Measurements from ENCODE around the gene CHAF1B. TPM values are rescaled to one million over a fixed set of nuclear protein-coding genes. Genes with fewer than 3 reads are reported as not detected.
"Not testable (repeated sequence)": the region's sequence is repeated elsewhere in the genome, so short reads cannot be mapped to it uniquely, and the experiment has no call there.

Gene CHAF1B
- total RNA-seq (2022) = 16.4 and 18.7 TPM in 2 replicates
- percentile 65 among the genes with signal in this experiment for Bru-seq, nascent RNA
- BruChase-seq, experiment 1, labeled RNA remaining after a 2-hour chase = percentile 68 among the genes with signal in this experiment
- BruChase-seq, experiment 2, labeled RNA remaining after a 6-hour chase = percentile 71 among the genes with signal in this experiment
- long read RNA-seq, full-length matches to known transcripts = 45 of 68 reads
- long read RNA-seq, partial matches to known transcripts = 7 of 68 reads
- long read RNA-seq, other reads (novel, unspliced or antisense) = 16 of 68 reads

GRCh38 chr21:36385233-36386030 is at the start of gene CHAF1B:
Gene CHAF1B, plus strand, starts transcription at chr21:36385392. Its CDS starts 745 bp downstream, at chr21:36386137.
- Histone ChIP-seq H3K4me1 (peaks cover 4% of the 10 kb centered on the region; the same call in 1 of the 2 replicates), H3K9me3 (no peaks in the 10 kb centered on the region), H3K27me3 (replicated peaks; ENCODE audit: control insufficient read depth, insufficient read depth, low read length) (no peaks in the 10 kb centered on the region), H3K36me3 (ENCODE audit: control insufficient read depth, insufficient read depth, low read length) (no peaks in the 10 kb centered on the region), H3K4me3 (ENCODE audit: low read depth, low read length) (peak within 1 kb of the TSS; percentile 52)
- H3K4me1 Mint-ChIP-seq (ENCODE audit: low read depth, unreplicated experiment) = peaks cover 4% of the 10 kb centered on the region
- no peak for TF ChIP-seq CTCF (IDR thresholded peaks at IDR 0.05; ENCODE audit: insufficient read depth in 1 of 2, low read depth in 1 of 2, low read length in 1 of 2, severe bottlenecking in 1 of 2, unreplicated experiment in 1 of 2)
- H3K27me3 Mint-ChIP-seq (ENCODE audit: insufficient read depth, unreplicated experiment) = no peaks in the 10 kb centered on the region
- CTCF ChIA-PET = no interaction called here
- H3K27ac Mint-ChIP-seq (ENCODE audit: unreplicated experiment) = peak within 1 kb of the TSS; percentile 35
- intact Hi-C loops (cut with micrococcal nuclease; ENCODE audit: unreplicated experiment) = loop anchor here (5.0 kb wide), 1 partner anchor 243 kb away; no protein-coding TSS in a partner anchor
- H3K9me3 Mint-ChIP-seq (ENCODE audit: unreplicated experiment) = no peaks in the 10 kb centered on the region
- peak within 1 kb of the TSS; percentile 74 for H3K4me3 Mint-ChIP-seq (ENCODE audit: unreplicated experiment)
- peak; percentile 82 to 90 for DNase-seq
- peaks cover 20% of the 10 kb centered on the region for H3K36me3 Mint-ChIP-seq (ENCODE audit: insufficient read depth, unreplicated experiment)
- POLR2A ChIA-PET = no interaction called here
- no TSS peak for BruUV-seq (replicated peaks)

DNA sequence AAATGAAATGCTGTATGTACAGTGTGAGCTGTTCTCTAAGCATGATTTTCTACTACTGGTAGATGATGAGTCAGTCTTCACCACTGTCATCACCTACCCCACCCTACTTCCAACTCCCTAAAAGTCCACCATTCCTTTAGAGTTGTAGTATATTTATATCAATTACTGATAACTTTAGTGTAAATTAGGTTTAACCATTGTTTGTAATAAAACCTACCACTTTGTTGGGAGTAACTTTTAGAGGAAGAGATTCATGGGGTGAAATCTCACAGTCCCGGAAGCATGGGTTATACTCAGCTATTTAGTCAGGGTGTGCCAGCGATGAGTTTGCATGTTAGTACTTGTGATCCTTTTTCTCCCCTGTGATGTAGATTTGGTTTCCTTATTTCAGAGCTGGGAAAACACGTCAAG is 48.1 kb upstream of the CHAF1B start:
- Mint-ChIP-seq H3K27me3 (ENCODE audit: insufficient read depth, unreplicated experiment) (no peaks in the 10 kb centered on the region), H3K27ac (ENCODE audit: unreplicated experiment) (no peak overlapping the region), H3K4me3 (ENCODE audit: unreplicated experiment) (no peak overlapping the region), H3K9me3 (ENCODE audit: unreplicated experiment) (no peaks in the 10 kb centered on the region), H3K36me3 (ENCODE audit: insufficient read depth, unreplicated experiment) (peaks cover 94% of the 10 kb centered on the region), H3K4me1 (ENCODE audit: low read depth, unreplicated experiment) (no peaks in the 10 kb centered on the region)
- ChIA-PET CTCF (no interaction called here), POLR2A (no interaction called here)
- intact Hi-C loops (cut with micrococcal nuclease; ENCODE audit: unreplicated experiment) = no loop called here
- BruUV-seq (replicated peaks) = TSS peak; percentile 9
- DNase-seq = no peak
- Histone ChIP-seq H3K4me3 (ENCODE audit: low read depth, low read length) (no peak overlapping the region), H3K36me3 (ENCODE audit: control insufficient read depth, insufficient read depth, low read length) (no peaks in the 10 kb centered on the region), H3K27me3 (replicated peaks; ENCODE audit: control insufficient read depth, insufficient read depth, low read length) (no peaks in the 10 kb centered on the region), H3K9me3 (no peaks in the 10 kb centered on the region), H3K4me1 (no peaks in the 10 kb centered on the region; the same call in 1 of the 2 replicates)
- TF ChIP-seq CTCF (IDR thresholded peaks at IDR 0.05; ENCODE audit: insufficient read depth in 1 of 2, low read depth in 1 of 2, low read length in 1 of 2, severe bottlenecking in 1 of 2, unreplicated experiment in 1 of 2) = no peak

- Histone ChIP-seq H3K27me3 (replicated peaks; ENCODE audit: control insufficient read depth, insufficient read depth, low read length) (no peaks in the 10 kb centered on the region), H3K4me1 (no peaks in the 10 kb centered on the region; the same call in 1 of the 2 replicates), H3K4me3 (ENCODE audit: low read depth, low read length) (no peak overlapping the region), H3K9me3 (no peaks in the 10 kb centered on the region), H3K36me3 (ENCODE audit: control insufficient read depth, insufficient read depth, low read length) (no peaks in the 10 kb centered on the region)
- ChIA-PET CTCF (no interaction called here), POLR2A (no interaction called here)
- Mint-ChIP-seq H3K27me3 (ENCODE audit: insufficient read depth, unreplicated experiment) (no peaks in the 10 kb centered on the region), H3K4me3 (ENCODE audit: unreplicated experiment) (no peak overlapping the region), H3K36me3 (ENCODE audit: insufficient read depth, unreplicated experiment) (peaks cover 92% of the 10 kb centered on the region), H3K9me3 (ENCODE audit: unreplicated experiment) (no peaks in the 10 kb centered on the region), H3K27ac (ENCODE audit: unreplicated experiment) (no peak overlapping the region), H3K4me1 (ENCODE audit: low read depth, unreplicated experiment) (no peaks in the 10 kb centered on the region)
- DNase-seq = peak in 1 of 2 experiments; percentile 24
- TF ChIP-seq CTCF (IDR thresholded peaks at IDR 0.05; ENCODE audit: insufficient read depth in 1 of 2, low read depth in 1 of 2, low read length in 1 of 2, severe bottlenecking in 1 of 2, unreplicated experiment in 1 of 2) = no peak
- BruUV-seq (replicated peaks) = no TSS peak
- intact Hi-C loops (cut with micrococcal nuclease; ENCODE audit: unreplicated experiment) = no loop called here
Measured at GRCh38 chr21:36338975-36339374, 46.2 kb upstream of the CHAF1B start.

GRCh38 chr21:36342581-36342980 is 42.6 kb upstream of the CHAF1B start:
- H3K4me1 ChIP-seq, CTCF ChIA-PET: not testable (repeated sequence)

More at GRCh38 chr21:36342581-36342980, 42.6 kb upstream of the CHAF1B start:
- H3K27me3 Mint-ChIP-seq (ENCODE audit: insufficient read depth, unreplicated experiment); H3K4me3 ChIP-seq (ENCODE audit: low read depth, low read length); BruUV-seq (replicated peaks); H3K9me3 Mint-ChIP-seq (ENCODE audit: unreplicated experiment); H3K27ac Mint-ChIP-seq (ENCODE audit: unreplicated experiment); H3K4me3 Mint-ChIP-seq (ENCODE audit: unreplicated experiment); POLR2A ChIA-PET; H3K27me3 ChIP-seq (replicated peaks; ENCODE audit: control insufficient read depth, insufficient read depth, low read length); DNase-seq; H3K9me3 ChIP-seq; H3K36me3 ChIP-seq (ENCODE audit: control insufficient read depth, insufficient read depth, low read length); intact Hi-C loops (cut with micrococcal nuclease; ENCODE audit: unreplicated experiment); H3K4me1 Mint-ChIP-seq (ENCODE audit: low read depth, unreplicated experiment): not testable (repeated sequence)
- peaks cover 92% of the 10 kb centered on the region for H3K36me3 Mint-ChIP-seq (ENCODE audit: insufficient read depth, unreplicated experiment)
